Testis (tissue), 2 donors: ENCODE data around the gene GMDS.

ENCODE experiments used
- POLR2A ChIP-seq: fragments of 450-650 bp; IDR thresholded peaks from one replicate; pipeline ENCODE4 v1.6.1; 2017; ENCODE audit warnings: antibody characterized with exemption, mild to moderate bottlenecking, moderate library complexity
- TF ChIP-seq, protein P1 (sequence below), 3 experiments: fragments of 450-650 bp in 2 of 3; fragments of 200-600 bp in 1 of 3; sonication (generic) in 1 of 3; IDR thresholded peaks; one replicate each; pipeline ENCODE4 v1.5.1; 2016 to 2019; ENCODE audit warnings: antibody characterized with exemption in 3 of 3, mild to moderate bottlenecking in 2 of 3, moderate library complexity in 1 of 3

DNA sequence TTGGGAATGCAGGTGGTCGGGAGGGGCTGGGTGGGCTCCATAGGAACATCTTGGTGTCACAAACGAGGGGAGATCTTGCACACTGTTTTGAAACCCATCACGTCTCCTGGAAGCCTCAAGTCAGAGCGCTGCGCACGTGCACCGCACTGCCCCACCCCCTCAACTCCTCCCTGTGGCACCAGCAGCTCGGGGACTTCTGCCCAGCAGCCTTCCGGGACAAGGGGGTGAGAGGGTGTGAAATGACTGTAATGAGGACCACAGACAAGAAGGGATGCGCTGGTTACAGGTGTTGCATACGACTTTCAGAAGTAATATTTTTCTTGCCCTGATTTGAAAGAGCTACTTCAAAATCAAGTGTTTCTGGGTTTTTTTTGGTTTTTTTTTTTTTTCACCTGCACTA, 575.4 kb downstream of the GMDS start:
- TF ChIP-seq, protein P1, sequence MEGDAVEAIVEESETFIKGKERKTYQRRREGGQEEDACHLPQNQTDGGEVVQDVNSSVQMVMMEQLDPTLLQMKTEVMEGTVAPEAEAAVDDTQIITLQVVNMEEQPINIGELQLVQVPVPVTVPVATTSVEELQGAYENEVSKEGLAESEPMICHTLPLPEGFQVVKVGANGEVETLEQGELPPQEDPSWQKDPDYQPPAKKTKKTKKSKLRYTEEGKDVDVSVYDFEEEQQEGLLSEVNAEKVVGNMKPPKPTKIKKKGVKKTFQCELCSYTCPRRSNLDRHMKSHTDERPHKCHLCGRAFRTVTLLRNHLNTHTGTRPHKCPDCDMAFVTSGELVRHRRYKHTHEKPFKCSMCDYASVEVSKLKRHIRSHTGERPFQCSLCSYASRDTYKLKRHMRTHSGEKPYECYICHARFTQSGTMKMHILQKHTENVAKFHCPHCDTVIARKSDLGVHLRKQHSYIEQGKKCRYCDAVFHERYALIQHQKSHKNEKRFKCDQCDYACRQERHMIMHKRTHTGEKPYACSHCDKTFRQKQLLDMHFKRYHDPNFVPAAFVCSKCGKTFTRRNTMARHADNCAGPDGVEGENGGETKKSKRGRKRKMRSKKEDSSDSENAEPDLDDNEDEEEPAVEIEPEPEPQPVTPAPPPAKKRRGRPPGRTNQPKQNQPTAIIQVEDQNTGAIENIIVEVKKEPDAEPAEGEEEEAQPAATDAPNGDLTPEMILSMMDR (IDR thresholded peaks at IDR 0.05), result no peak
- TF ChIP-seq POLR2A, result no peak
